Activated CD4-positive, alpha-beta T cell treated with anti-CD3 and anti-CD28 coated beads, Interleukin-2, amount 10 ng/mL, durations not matched to agents 24 days and 14 days (primary cell): Measurements from ENCODE around the gene NKAIN2. TPM values are rescaled to one million over a fixed set of nuclear protein-coding genes. Genes with fewer than 3 reads are reported as not detected.
"Not testable (repeated sequence)": the region's sequence is repeated elsewhere in the genome, so short reads cannot be mapped to it uniquely, and the experiment has no call there.

ENCODE experiments used
- DNase-seq: peaks from one replicate; pipeline ENCODE4 v3.0.0; 2022
- H3K27ac Mint-ChIP-seq: one replicate; pipeline ENCODE4 v1.8.0; 2022; ENCODE audit warnings: mild to moderate bottlenecking, mixed read lengths
- H3K27me3 Mint-ChIP-seq: one replicate; pipeline ENCODE4 v1.8.0; 2022; ENCODE audit warnings: mixed read lengths
- H3K36me3 Mint-ChIP-seq: one replicate; pipeline ENCODE4 v1.8.0; 2022; ENCODE audit warnings: low read depth, mild to moderate bottlenecking, mixed read lengths
- H3K4me1 Mint-ChIP-seq: one replicate; pipeline ENCODE4 v1.8.0; 2021; ENCODE audit warnings: mixed read lengths
- H3K4me3 Mint-ChIP-seq: one replicate; pipeline ENCODE4 v1.8.0; 2022; ENCODE audit warnings: mild to moderate bottlenecking, moderate library complexity, mixed read lengths
- H3K9me3 Mint-ChIP-seq: one replicate; pipeline ENCODE4 v1.8.0; 2021; ENCODE audit warnings: mixed read lengths
- intact Hi-C: fragments of 100-400 bp; cut with micrococcal nuclease; formaldehyde crosslinking; loops from one replicate; pipeline ENCODE4 v1.15.1; 2023
- total RNA-seq: library from RNA; stranded (reverse); gene quantifications from 2 replicates; pipeline ENCODE4 v1.2.3, GENCODE V29; 2022

The NKAIN2 gene
- total RNA-seq, 1 donor from 2014 or later = not detected

DNA sequence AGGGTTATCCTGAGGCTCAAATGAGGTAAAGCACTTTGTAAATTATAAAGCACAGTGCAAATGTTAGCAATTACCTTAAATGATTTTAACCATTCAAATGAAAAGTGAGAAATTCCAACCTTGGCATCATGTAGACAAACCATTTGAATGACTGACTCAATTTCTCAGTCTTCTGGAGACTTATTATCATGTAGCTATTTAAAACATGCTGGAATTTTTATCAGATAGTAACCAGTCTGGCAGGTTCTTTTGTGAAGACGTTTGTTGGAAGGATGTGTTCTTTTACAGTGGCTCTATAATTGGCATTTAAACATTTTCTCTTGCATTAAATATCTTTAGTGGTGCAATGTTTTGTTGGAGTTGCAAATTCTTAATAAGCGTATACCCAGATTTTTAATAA lies 386.6 kb downstream of the NKAIN2 start:
- H3K9me3 Mint-ChIP-seq = no peaks in the 10 kb centered on the region
- no peak overlapping the region for H3K4me3 Mint-ChIP-seq
- no peaks in the 10 kb centered on the region for H3K36me3 Mint-ChIP-seq
- no peaks in the 10 kb centered on the region for H3K27me3 Mint-ChIP-seq
- no peaks in the 10 kb centered on the region for H3K4me1 Mint-ChIP-seq
- no peak overlapping the region for H3K27ac Mint-ChIP-seq
- no peak for DNase-seq
- intact Hi-C loops = no loop called here

DNA sequence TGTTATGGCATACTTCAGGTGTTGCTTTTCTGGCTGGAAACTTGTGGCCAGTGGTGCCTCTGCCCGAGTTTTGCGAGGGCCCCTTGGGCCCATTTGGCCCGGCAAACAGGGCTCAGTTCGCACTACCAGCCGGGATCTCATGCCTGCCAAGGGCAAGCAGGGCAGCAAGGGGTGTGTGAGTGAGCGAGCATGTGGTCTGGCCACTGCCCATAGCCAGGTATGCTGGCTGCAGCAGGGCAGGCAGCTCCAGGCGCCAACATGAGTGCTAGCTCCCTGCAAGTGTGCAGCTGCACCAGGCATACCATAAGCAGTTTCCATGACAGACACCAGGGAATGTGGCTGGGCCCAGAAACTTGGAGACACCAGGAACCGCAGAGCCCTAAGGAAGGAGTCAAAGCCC lies 389.5 kb downstream of the NKAIN2 start:
- H3K9me3 Mint-ChIP-seq = no peaks in the 10 kb centered on the region
- H3K27ac Mint-ChIP-seq = no peak overlapping the region
- no peaks in the 10 kb centered on the region for H3K36me3 Mint-ChIP-seq
- H3K27me3 Mint-ChIP-seq = no peaks in the 10 kb centered on the region
- intact Hi-C loops = no loop called here
- H3K4me3 Mint-ChIP-seq = no peak overlapping the region
- no peak for DNase-seq
- H3K4me1 Mint-ChIP-seq = no peaks in the 10 kb centered on the region

DNA sequence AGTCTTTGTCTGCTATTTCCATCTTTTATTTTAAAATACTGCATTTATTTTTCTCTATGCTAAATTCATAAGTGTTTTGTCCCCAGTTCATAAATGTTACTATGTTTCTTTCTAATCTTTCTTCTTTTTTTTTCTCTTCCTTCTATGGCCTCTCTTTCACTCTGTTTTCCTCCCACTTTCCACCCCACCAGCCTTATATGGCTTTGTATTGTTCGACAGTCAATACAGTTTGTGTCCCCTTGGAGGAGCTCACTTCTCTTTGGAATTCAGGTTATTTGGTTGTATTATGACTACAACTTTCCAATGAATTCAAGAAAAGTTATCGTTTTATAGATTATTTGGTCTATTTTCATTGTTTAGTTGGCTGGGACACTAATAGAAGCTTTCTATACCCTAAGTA lies 393.5 kb downstream of the NKAIN2 start:
- intact Hi-C loops = no loop called here
- Mint-ChIP-seq H3K27ac (no peak overlapping the region), H3K4me1 (no peaks in the 10 kb centered on the region), H3K9me3 (no peaks in the 10 kb centered on the region), H3K36me3 (no peaks in the 10 kb centered on the region), H3K27me3 (no peaks in the 10 kb centered on the region), H3K4me3 (no peak overlapping the region)
- DNase-seq = no peak

DNA sequence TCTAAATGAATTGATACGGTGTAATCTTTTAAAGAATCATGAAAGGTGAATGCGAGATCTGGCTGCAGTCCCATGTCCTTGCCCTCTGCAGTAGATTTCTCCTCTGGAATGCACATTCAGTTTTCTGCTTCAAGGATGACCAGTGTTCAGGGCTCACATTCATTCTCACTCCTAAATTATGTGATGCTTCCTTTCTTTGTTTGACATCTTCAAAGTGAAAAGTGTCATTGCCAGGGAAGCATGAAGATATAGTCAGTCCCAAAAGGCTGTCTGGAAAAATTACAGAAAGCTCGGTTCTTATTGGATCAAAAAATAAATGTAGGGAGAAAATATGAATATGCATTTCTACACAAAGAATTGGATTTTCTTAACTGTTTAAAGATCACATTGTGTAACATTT lies 395.6 kb downstream of the NKAIN2 start:
- H3K27me3 Mint-ChIP-seq = no peaks in the 10 kb centered on the region

DNA sequence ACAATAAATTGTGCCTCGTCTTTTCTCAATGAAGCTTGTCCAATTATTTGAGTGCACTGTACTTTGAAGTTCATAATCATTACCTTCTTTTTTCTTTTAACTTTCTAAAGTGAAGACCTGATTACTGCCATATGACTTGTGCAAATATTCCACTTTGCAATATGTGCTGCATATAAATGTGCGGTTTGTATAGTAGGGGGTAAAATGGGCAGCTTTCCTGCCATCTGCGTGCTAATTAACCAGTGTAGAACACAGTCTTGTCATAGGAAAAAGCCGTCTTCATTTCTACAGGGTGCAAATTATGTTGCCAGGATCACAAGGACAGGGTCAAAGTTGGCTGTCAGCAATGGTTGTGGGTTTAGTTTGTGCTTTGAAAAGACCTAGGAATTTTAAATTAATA lies 397.0 kb downstream of the NKAIN2 start:
- DNase-seq = no peak
- intact Hi-C loops = no loop called here
- Mint-ChIP-seq H3K36me3 (no peaks in the 10 kb centered on the region), H3K4me3 (no peak overlapping the region), H3K27ac (no peak overlapping the region), H3K27me3 (no peaks in the 10 kb centered on the region), H3K9me3 (no peaks in the 10 kb centered on the region), H3K4me1 (no peaks in the 10 kb centered on the region)

More for the DNA sequence above, 395.6 kb downstream of the NKAIN2 start:
- H3K4me1 Mint-ChIP-seq = no peaks in the 10 kb centered on the region
- no peak overlapping the region for H3K4me3 Mint-ChIP-seq
- DNase-seq = no peak
- H3K27ac Mint-ChIP-seq = no peak overlapping the region
- intact Hi-C loops = no loop called here
- no peaks in the 10 kb centered on the region for H3K9me3 Mint-ChIP-seq
- no peaks in the 10 kb centered on the region for H3K36me3 Mint-ChIP-seq

DNA sequence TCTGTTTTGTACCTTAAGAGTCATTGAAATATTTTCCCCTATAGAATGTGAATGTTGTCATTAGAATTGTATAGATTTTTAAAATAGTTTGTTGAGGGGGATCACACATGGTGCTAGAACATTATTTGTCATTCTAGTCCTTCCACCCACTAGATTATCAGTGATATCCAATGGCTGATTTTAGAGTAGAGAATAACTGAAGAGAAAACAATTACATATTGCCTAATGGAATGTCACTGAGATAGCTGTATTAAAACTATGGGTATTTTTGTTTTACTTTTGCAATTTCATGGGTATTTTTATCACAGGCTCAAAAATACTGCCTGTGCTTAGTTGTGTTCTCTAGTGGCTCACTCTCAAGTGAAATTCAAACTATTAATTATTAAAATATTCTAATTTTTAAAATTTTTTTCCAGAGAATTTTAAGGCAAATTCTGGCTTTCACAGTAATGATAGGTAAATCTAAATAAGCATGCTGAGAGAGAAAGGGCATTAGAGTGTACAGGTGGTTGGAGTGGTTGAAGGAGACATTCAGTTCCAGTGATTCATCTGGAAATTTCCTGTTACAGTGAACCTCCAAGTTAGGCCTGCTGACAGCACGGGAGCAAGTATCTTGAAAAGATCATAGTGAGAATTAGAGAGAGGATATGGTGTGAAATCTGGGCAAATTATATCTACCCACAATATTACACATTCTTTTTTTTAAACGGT lies 399.6 kb downstream of the NKAIN2 start:
- H3K4me3 Mint-ChIP-seq = no peak overlapping the region
- no peaks in the 10 kb centered on the region for H3K4me1 Mint-ChIP-seq
- no peaks in the 10 kb centered on the region for H3K27me3 Mint-ChIP-seq
- intact Hi-C loops = no loop called here
- DNase-seq = no peak
- H3K27ac Mint-ChIP-seq = no peak overlapping the region
- H3K36me3 Mint-ChIP-seq = no peaks in the 10 kb centered on the region
- H3K9me3 Mint-ChIP-seq = no peaks in the 10 kb centered on the region

DNA sequence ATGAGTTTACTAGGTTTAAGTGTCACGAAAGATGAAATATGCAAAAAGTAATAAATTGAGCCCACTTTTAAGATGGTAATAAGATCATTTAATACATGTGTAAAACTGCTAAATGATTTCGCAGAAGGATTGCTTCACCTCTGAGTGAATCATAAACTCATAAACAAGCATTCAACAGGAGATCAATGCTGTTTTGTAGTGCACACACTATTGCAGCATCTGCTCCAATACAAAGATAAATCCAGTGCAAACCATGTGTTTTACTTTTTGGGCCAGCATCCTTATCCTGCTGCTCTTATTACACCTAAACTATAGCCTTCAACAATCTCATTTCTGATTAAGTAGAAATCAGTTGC lies 400.1 kb downstream of the NKAIN2 start:
- Mint-ChIP-seq H3K36me3 (no peaks in the 10 kb centered on the region), H3K9me3 (no peaks in the 10 kb centered on the region), H3K27me3 (no peaks in the 10 kb centered on the region), H3K4me1 (no peaks in the 10 kb centered on the region), H3K27ac (no peak overlapping the region), H3K4me3 (no peak overlapping the region)
- no peak for DNase-seq
- intact Hi-C loops = no loop called here

DNA sequence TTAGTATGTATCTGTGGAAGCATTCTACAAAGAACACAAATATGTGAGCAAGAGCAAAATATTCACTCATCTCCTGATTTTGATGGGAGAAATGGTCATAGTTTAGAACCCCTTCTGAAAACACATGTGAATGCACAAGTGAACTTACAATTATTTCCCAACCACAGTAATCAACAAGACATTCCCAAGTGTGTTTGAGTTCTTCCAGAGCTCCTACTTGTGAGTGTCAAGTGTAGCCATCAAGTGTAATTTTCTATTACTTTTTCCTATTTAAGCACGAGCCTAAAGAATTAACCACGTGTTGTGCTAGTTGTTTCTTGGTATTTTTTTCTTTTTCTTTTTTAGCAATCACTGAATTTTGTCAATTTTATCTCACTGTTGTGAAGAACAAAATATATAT lies 402.3 kb downstream of the NKAIN2 start:
- Mint-ChIP-seq H3K9me3 (no peaks in the 10 kb centered on the region), H3K27ac (no peak overlapping the region), H3K27me3 (no peaks in the 10 kb centered on the region), H3K4me3 (no peak overlapping the region), H3K36me3 (no peaks in the 10 kb centered on the region), H3K4me1 (no peaks in the 10 kb centered on the region)
- no peak for DNase-seq
- intact Hi-C loops = no loop called here

DNA sequence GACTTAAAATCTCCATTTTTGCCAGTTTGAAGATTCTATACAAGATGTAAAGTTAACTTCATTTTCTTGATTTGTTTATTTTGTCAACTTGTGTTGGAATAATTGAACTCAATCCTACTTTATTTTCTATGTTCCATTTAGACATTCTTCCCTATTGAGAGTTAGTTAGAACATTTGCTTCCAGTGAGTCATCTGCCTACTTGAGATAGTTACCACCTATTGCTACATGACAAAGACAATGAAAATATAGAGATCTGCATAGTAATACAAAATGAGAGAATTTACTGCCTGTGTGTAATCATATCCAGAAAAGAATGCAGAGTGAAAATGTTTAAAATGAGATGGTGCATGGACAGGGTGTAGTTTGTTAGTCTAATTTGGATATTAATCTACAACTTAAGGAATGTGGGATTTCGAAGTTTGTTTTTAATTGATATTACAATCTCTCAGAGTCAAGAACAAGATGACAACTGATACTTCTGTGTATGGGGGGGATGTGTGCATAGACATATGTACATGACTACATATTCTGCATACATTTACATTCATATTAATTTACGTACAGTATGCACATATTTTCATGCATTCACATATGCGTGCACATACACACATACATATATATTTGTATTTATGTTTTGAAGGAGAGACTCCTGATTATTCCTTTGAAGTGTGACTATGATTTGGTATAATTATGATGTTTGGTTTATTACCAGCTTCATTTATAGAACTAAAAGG lies 420.1 kb downstream of the NKAIN2 start:
- H3K4me1 Mint-ChIP-seq = no peaks in the 10 kb centered on the region
- no peaks in the 10 kb centered on the region for H3K36me3 Mint-ChIP-seq
- H3K27ac Mint-ChIP-seq = no peak overlapping the region
- no peak overlapping the region for H3K4me3 Mint-ChIP-seq
- DNase-seq = no peak
- no peaks in the 10 kb centered on the region for H3K9me3 Mint-ChIP-seq
- no peaks in the 10 kb centered on the region for H3K27me3 Mint-ChIP-seq
- intact Hi-C loops = no loop called here

DNA sequence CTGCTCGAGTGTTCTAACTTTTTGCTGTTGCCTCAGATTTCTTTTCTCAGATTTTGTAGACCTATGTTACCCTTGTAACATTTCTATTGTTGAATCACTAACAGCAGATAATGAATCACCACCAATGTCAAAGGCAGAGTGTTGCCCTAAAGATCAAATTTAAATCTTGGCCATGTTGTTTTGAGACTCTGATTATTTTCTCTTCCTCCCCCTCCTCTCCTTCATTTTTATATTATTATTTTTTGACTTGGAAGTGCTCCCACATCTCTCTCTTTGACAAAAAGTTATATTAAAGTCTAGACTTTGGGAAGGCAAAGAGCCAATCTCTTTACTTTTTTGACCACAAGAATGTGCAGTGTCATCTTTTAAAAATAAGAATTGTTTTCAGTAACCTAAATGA lies 422.7 kb downstream of the NKAIN2 start:
- no peaks in the 10 kb centered on the region for H3K9me3 Mint-ChIP-seq
- no peaks in the 10 kb centered on the region for H3K4me1 Mint-ChIP-seq
- no peaks in the 10 kb centered on the region for H3K27me3 Mint-ChIP-seq
- H3K4me3 Mint-ChIP-seq = no peak overlapping the region
- DNase-seq = no peak
- intact Hi-C loops = no loop called here
- no peak overlapping the region for H3K27ac Mint-ChIP-seq
- H3K36me3 Mint-ChIP-seq = no peaks in the 10 kb centered on the region

DNA sequence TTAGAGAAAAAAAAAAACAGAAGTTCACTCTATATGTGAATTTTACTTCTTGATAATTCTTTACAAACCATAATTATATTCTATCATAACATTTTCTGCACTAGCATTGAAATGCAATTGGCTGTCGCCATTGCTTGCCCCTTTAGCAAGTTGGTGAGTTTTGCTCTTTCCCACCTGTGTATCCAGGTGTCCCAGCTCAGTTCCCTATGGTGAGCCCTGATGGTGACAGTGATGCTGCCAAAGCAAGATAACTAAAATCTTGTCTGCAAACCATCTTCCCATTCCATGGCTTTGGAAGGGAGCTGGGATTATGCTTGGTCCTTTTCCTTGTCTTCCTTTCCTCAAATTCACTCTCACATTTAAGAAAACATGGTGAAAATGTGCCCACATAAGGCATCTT lies 429.6 kb downstream of the NKAIN2 start:
- no peak for DNase-seq
- no peak overlapping the region for H3K27ac Mint-ChIP-seq
- no peaks in the 10 kb centered on the region for H3K4me1 Mint-ChIP-seq
- H3K36me3 Mint-ChIP-seq = no peaks in the 10 kb centered on the region
- intact Hi-C loops = no loop called here
- no peaks in the 10 kb centered on the region for H3K27me3 Mint-ChIP-seq
- no peaks in the 10 kb centered on the region for H3K9me3 Mint-ChIP-seq
- H3K4me3 Mint-ChIP-seq = no peak overlapping the region

DNA sequence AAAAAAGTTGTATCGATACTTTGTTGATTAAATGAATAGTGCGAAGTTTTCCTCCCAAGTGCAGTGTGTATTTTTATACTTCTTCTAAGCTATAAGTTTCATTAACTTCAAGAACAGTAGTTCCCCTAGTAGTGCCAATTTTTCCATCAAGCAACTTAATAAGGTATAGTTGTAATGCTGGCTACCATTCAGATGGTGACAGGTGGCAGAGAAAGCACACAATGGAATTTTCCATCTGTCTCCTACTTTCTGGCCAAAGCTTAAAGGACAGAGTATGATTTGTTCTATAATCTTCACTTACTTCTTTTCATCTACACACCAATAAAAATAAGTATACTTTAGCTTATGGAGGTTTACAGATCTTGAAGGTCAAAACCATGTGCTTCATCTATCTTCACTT lies 431.1 kb downstream of the NKAIN2 start:
- no peak for DNase-seq
- intact Hi-C loops = no loop called here
- Mint-ChIP-seq H3K9me3 (peaks cover 6% of the 10 kb centered on the region), H3K36me3 (no peaks in the 10 kb centered on the region), H3K4me1 (no peaks in the 10 kb centered on the region), H3K4me3 (no peak overlapping the region), H3K27ac (no peak overlapping the region), H3K27me3 (no peaks in the 10 kb centered on the region)

DNA sequence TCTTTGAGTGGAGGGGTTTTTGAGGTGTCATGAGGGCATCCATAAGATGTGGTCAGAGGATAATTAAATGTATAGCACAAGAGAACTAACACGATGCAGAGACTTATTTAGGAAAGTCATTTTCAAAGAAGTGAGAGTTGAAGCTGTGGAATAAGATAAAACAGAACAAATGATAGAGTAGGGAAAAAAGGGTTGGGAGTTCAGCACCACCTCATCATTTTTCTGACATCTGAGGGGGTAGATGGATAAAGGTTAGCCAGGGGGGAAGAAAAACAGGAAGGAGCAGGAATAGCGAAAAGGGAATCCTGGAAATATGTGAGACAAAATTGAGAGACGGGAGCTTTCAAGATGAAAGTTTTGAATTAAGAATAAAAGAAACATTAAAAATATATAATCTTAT lies 434.2 kb downstream of the NKAIN2 start:
- intact Hi-C loops = no loop called here
- Mint-ChIP-seq H3K9me3 (peaks cover 16% of the 10 kb centered on the region), H3K27ac (no peak overlapping the region), H3K27me3 (no peaks in the 10 kb centered on the region), H3K4me1 (no peaks in the 10 kb centered on the region), H3K36me3 (no peaks in the 10 kb centered on the region), H3K4me3 (no peak overlapping the region)
- no peak for DNase-seq

DNA sequence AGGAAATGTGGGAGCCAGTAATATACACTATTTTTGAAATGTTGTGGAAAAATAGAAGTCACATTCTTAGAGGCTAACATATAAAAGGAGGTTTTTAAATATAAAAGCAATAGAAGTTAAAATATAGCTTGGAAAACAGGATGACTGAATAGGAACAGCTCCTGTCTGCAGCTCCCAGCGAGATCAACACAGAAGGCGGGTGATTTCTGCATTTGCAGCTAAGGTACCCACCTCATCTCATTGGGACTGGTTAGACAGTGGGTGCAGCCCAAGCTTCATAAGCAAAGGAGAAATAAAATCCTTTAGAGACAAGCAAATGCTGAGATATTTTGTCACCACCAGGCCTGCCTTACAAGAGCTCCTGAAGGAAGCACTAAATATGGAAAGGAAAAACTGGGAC lies 434.7 kb downstream of the NKAIN2 start:
- H3K4me1 Mint-ChIP-seq, H3K27me3 Mint-ChIP-seq, H3K36me3 Mint-ChIP-seq, intact Hi-C loops, H3K27ac Mint-ChIP-seq, DNase-seq, H3K4me3 Mint-ChIP-seq: not testable (repeated sequence)
- peaks cover 16% of the 10 kb centered on the region for H3K9me3 Mint-ChIP-seq
